HG02840 (cell line): ENCODE data around the gene COMMD2.

Experiments
- ATAC-seq: cut with Tn5 transposase; IDR thresholded peaks from one replicate; pipeline ENCODE4 v1.9.1; 2021; ENCODE audit warnings: mild to moderate bottlenecking, moderate library complexity, moderate number of reproducible peaks; ENCODE audit not compliant: unreplicated experiment, low FRiP score

Gene COMMD2

DNA sequence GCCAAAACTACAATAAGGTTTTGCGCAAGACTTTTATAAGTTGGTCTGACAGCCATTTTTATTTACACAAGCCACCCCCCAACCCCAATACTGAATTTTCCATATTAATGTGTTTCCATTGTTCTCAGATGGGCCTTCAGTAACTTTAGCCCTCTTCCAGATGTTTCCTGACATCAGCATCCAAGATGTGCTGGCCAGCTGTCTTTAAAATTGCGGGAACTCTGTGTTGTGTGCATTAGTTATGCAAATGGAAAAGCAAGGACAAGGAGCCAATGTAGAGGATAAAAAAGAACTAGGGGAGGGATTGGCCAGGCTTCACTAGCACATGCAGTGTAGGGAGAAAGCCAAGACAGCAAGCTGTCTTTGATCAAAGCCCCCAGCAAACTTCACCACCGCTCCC is 45.4 kb downstream of the COMMD2 start:
- no peak for ATAC-seq

DNA sequence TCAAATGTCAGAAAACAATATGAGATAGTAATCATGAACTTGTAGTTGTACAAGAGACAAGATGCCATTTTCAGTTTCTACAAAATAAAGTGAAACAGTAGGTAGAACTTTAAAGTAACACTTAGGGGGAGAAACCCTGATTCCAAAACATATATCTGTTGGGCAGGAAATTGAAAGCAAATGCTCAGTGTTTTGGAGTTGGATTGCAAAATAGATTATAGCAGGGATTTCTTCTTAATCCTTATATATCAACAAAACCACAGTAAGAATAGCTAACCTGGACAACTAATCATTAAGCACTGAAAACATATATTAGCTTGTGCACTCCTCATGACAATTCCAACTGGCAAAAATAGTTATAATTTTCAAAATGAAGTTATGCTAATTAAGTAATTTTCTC is 46.9 kb downstream of the COMMD2 start:
- no peak for ATAC-seq

DNA sequence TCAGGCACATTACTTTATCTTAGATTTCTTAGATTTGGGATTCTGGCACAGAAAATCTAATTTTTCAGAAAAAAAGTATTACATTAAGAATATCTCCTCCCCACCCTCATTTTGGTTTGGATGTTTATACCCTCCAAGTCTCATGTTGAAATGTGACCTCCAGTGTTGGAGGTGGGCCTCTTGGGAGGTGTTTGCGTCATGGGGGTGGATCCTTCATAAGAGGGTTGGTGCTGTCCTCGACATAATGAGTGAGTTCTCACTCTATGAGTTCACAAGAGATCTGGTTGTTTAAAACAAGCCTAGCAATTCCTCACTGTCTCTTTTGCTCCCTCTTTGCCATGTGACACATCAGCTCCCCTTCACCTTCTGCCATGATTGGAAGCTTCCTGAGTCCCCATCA is 48.8 kb downstream of the COMMD2 start:
- no peak for ATAC-seq

DNA sequence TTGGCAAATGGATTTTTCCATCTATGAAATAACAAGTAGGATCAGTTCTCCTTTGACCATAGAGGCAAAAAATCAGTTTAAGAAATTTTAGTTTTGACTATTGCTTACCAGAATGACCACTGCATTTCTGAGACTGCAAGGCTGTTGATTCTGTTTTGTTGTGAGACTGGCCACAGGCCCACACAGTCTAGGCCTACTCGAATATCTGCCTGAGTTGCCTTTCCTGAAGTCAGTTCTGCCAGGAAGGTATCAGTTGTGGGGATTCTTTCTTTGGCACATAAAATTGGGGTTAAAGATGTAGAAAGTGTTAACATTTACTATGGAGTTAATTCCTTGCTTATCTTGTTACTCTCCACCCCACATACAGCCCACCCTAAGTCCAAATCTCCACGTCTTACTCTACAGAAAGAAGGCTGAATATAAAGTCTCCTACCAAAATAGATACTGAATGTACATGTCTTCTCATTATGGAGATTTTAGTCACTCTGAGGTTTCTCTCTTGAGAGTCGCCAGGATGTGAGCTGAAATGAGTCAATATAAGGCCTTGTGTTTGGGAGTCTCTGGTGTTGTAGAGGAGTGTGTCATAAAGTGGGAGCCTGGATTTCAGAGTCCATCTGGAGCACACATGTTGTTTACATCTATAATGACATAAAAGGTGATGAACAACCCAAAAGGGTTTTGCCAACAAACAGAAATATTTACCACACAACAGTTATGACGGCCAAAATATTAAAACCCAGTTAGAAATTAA is 49.4 kb downstream of the COMMD2 start:
- ATAC-seq: no peak

DNA sequence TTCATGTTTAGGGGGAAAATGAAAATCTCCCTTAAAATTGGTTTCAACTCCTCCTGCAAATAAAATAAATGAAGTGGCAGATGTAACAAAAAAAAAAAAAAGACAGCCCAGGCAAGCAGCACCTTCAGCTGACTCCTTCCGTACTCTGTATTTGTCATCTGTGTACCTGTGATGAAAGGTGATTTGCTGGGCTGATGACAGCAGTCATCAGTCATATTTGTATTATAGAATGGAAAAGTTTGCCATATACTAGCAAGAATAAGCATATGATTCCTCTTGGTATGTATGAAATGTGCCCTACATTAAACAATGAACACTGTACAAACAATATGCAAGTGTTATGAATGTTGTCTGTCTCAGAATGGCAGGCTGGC is 50.3 kb downstream of the COMMD2 start:
- ATAC-seq: no peak

DNA sequence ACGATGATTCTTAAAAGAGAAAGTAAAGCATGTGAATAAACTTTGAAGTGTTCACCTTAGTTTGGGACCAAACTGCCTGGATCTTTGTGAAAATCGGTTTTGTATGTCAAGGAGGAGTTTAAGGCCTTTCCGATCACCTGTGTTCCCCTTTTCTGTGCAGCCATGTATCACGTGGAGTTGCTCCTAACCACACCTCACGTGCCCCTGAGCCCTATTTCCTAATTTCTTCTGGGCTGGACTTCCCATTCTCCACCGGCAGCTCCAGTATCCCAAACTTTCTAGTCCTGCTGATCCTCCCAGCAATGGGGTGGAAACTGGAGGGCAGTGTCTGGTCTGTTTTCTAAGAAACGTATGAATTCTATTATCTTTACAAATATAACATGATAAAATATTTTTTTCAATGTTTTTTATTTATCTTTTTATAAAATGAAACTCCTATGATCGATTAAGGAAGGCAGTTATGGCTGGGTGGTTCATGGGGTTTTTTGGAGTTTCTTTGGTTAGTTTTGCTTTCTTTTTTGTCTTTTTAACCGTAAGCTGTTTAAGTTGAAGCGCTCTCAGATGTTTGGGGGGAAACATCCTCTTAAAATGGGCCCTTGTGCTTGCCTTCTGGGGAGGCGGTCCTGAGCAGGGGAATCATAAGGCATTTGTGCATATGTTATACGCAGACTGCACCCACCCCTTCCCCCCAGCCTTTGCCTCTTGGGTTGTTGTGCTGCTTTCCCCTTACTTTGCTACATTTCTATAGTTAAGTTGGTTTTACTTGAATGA is 50.9 kb downstream of the COMMD2 start:
- no peak for ATAC-seq
